DND-41 (cell line): ENCODE results near the gene SCAMP5.

Source experiments
- EZH2 ChIP-seq: IDR thresholded peaks from 3 replicates; pipeline ENCODE4 v1.6.1; 2012; ENCODE audit warnings: borderline replicate concordance, low read depth, mild to moderate bottlenecking, moderate library complexity, low read length, inconsistent platforms; ENCODE audit not compliant: severe bottlenecking
- TF ChIP-seq, protein P1 (sequence below): IDR thresholded peaks from 2 replicates; pipeline ENCODE4 v1.5.1; 2012; ENCODE audit warnings: borderline replicate concordance, low read length, moderate library complexity, mild to moderate bottlenecking; ENCODE audit not compliant: poor library complexity, severe bottlenecking; ENCODE audit errors: extremely low read depth

DNA sequence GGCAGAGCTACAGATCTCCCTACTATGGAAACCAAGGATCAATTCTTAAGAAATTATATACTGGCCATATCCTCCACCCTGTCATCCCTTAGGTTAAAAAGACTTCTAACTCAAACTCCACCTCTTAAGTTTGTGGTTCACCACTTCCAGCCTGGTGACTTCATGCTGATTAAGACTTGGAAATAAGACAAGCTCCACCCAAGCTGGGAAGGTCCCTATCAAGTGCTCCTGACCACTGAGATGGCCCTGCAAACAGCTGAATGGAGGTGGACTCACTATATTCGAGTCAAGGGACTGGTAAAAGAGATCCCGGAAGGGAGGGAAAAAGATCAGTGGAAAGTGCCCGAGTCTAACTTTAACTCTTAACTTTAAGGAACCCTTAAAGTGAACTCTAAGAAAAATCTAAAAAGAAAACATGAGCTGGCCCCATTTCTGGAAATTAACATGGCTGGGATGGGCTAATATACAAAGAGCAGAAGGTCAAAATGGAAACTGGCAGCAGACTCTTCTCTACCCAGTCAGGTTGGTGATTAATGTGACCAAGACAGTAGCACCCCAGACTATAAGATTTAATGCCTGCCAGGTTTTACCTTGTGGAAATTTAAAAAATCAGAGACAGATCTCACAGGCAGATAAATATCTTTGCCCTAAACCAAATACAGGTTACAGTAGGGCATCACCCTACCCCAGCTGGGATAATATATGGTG, 71.9 kb downstream of the SCAMP5 start:
- TF ChIP-seq, protein P1, sequence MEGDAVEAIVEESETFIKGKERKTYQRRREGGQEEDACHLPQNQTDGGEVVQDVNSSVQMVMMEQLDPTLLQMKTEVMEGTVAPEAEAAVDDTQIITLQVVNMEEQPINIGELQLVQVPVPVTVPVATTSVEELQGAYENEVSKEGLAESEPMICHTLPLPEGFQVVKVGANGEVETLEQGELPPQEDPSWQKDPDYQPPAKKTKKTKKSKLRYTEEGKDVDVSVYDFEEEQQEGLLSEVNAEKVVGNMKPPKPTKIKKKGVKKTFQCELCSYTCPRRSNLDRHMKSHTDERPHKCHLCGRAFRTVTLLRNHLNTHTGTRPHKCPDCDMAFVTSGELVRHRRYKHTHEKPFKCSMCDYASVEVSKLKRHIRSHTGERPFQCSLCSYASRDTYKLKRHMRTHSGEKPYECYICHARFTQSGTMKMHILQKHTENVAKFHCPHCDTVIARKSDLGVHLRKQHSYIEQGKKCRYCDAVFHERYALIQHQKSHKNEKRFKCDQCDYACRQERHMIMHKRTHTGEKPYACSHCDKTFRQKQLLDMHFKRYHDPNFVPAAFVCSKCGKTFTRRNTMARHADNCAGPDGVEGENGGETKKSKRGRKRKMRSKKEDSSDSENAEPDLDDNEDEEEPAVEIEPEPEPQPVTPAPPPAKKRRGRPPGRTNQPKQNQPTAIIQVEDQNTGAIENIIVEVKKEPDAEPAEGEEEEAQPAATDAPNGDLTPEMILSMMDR, result no peak
- no peak for TF ChIP-seq EZH2
